COR-L47 (cell line): ENCODE measurements around the gene NIN.
"Not testable (repeated sequence)": the region's sequence is repeated elsewhere in the genome, so short reads cannot be mapped to it uniquely, and the experiment has no call there.

Experiments used
- DNase-seq: peaks from one replicate; lab custom pipeline; 2025; lab: John Stamatoyannopoulos, UW

Gene NIN

DNA sequence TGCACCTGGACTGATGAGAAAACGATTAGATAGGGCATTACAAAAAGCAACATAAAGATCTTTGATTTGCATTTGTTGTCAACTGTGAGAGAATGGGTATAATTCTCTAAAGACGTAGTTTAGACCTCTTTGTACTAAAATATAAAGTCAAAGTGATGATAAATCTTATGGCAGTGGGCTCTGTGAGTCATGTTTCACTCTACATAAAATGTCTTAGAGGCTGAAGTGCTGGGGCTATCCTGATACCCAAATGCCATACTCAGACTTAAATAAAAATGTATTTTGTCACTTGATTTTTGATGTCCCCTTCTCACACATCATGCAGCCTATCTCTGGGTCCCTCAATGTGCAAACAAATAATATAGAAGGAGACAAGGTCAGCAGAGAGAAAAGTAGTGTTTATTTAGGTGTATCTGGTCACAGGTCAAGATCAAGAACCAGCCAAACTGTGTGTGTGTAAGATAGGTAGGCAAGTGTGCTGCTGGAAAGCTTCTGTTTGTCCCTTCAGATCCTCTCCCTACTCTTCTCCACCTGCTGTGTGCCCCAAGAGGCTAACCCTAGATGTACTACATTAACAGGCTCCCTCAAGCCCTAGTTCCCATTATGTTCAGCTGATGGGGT, 7.0 kb upstream of the NIN start:
- DNase-seq = no peak

GRCh38 chr14:50837271-50837670, 6.3 kb upstream of the NIN start:
- DNase-seq = no peak

DNA sequence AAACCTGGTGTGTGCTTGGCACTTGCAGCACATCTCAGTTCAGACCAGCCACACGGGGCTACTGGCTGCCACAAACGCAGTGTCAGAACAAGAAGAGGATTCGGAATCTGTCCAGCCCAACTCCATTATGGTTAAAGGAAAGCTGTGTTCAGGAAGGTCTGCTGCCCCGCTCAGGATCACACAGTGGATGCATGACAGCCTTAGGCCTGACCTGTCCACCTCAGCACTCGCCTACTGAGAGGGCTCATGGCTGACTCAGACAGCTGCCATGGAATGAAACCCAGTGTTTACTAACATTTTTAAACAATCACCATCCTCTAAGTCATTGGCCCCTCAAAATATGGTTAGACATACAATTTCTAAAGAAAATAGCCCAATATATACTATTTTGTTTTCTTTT, 5.6 kb upstream of the NIN start:
- no peak for DNase-seq

DNA sequence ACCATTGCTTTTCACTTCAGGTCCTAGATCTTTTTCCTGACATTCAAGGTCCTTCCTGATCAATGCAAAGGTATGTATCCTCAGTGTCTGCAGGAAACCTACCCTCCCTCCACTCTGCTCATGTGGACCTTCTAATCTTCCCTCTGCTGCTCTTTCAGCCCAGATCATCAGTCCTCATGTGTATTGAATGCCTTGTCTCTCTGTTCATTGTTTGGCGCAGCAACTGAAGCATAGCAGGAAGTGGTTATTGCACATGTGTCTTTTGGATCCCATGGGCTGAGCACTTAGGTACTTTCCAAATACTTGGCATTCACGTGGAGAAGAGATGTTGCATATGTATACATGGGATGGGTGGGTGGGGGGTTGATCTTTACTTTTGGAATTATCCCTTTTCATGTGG, 4.3 kb upstream of the NIN start:
- DNase-seq = no peak

GRCh38 chr14:50834802-50835276, 3.9 kb upstream of the NIN start:
- DNase-seq = no peak

DNA sequence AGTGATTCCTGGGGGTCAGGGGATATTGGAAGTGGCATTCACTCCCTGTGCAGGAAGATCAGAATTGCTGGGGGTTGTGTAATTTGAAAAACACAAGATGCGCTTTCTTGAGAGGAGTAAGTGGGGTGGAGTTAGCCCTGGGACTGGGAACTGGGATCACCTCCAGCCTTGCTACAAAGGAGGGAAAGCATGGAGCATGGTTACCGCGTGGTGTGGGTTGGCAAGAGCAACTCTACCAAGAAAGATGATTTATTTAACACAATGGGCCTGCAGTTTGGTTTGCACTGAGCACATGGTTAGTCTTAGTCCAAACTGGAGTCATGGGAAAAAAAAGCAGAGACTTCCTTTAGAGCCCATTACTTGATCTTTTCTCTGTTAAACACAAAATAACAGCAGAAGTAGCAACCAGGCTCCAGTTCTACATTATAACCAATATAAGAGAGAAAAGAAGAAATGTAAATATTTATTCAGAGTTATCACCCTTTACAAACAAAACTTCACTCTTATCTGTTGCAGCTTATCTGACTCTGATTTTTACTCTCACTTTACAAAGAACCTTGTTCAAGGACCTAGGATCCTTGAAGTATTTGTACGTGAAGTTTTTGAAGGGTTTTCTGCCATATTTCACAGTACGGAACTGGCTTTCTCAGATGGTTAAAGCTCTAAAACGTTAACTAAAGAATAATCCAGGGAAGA, 2.1 kb upstream of the NIN start:
- no peak for DNase-seq

DNA sequence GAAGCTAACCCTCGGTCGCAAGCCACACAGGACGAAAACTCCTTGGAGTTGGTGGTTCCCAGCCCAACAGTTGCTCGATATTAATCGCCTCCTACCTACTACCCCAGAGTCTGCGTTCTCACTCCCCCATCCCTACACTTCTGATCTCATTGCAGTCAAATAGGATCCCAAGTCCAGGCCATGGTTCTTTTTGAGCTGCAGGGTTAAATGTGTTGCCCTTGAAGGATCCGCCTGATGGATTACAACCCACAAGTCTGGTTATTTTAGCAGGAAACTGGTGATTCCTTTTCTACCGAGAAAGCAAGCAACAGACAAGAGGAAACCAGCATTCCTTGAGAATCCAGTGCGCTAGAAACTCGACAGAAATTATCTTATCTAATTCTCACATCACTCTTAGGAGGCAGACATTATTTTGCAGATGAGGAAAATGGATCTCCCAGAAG, 785 bp upstream of the NIN start:
- DNase-seq = no peak

DNA sequence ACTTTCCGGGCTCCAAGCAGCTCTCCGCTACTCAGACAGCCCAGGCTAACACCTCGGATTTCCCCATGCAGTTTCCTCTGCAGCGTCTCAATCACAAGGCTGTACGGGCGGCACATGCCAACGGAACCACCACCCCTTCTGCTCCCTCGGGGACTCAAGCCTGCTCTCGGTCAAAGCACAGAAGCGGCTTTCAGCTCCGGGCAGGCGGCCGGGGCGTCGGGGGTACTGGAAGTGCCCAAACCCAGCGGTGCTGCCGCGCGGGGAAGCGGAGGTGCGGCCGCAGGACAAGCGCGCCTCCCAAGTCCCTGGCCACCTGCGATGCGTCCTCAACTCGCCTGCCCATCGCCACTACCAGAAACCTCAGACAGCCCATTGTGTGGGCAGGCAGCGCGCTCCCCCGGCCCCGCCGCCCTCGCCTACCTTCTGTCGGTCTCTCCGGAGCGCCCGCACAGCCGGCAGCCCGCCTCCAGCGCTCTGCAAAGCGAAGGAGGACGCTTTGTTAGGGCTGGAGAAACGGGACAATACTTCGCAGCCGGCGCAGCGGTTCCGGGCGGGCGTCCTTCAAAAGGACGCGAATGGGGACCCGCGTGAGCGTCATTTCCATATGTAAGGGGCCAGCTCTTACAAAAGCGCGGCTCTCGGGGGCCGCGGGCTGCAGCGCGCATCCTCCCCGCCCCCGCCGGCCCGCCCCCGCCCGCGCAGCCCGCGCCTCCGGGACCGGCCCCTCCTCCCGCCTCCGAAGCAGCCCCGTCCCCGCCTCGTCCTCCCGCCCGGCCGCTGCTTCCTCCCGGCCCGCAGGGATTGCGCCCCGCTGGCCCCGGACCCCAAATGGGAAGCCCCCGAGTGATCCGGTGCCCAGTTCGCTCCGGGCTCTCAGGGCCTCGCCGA, 674 bp downstream of the NIN start:
- peak; percentile 32 for DNase-seq

GRCh38 chr14:50829489-50830043, 1.4 kb downstream of the NIN start:
- no peak for DNase-seq

GRCh38 chr14:50828721-50829488, 2.1 kb downstream of the NIN start:
- no peak for DNase-seq

GRCh38 chr14:50826681-50827080, 4.3 kb downstream of the NIN start:
- DNase-seq = no peak

DNA sequence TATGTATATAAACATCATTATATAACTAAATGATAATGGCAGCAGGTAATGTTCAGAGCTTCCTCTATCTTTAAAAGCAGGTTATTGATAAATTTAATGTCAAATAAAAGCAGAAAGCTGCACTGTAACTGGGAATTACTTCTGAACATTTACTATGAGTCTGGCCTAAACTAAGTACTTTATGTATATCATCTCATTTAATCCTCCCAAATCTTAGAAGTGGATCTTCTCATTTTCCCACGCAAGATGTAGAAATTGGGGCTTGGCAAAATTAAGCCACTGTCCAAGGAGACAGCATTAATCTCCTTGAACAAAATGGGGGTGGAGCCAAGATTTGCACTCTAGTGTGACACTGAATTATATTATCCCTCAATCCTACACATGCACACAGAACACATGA, 5.7 kb downstream of the NIN start:
- DNase-seq = no peak

DNA sequence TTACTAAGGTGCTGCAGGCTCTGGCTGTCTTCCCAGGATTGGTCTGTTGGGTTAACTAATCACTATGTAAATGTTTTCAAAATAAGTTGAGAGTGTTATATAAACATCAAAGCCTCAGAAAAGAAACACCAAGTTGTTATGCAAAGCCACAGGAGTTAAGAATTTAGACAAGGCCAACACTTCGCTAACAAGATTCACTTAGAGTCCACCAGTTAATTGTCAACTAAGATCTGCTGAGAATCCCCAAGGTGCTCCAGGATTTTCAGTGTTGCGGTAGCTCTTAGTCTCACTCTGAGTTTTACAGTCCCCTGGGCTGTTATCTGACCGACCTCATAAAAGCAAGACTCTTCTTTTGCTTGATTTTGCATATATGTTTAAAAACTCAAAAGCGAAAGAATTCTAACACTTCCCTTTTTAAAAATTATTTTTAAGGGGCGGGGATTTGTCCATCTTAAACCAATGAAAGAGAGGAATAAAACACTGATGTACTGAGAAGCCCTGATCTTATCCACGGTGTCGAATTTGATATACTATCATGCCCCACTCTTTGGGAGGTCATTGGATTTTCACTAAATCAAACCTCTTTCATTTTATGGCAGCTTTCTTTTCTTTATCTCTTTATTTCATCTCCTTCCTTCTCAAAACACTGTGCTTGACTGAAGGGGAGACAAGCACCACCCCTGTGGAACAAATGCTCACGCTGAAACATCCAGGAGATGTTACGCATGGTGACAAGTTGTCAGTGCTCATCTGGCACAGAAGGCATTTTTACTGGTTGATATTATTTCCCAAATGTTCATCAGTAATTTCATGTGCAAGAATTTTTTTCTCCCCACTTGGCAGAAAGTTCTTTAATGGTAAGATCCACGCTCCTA, 7.0 kb downstream of the NIN start:
- DNase-seq = peak; percentile 54

GRCh38 chr14:50823051-50823761, 7.8 kb downstream of the NIN start:
- DNase-seq = no peak

DNA sequence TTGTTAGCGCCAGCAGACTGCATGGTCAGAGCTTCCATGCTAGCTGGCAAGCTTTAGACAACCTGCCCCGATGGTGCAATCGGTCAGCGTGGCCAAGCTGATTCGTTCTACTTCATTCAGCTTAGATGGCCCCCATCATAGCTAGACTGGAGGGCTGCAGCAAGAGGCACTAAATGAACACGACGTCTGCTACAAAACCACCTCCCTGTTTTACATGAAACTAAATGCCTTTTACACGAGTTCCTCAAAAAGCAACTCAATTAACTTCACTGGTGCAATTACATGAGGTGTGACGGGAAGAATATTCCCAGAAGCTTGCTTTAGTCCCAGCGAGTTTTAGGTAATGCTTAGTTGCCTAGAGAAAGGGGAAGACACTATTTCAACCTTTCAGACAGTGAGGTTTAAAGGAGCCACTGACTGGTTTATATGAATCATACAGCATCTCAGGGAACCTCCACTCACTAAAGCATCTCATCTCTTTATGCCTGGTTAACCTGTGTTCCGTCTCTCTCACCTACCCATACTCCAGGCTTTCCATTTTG, 8.4 kb downstream of the NIN start:
- no peak for DNase-seq

- no peak for DNase-seq
Measured at GRCh38 chr14:50821510-50822464, 9.2 kb downstream of the NIN start.

DNA sequence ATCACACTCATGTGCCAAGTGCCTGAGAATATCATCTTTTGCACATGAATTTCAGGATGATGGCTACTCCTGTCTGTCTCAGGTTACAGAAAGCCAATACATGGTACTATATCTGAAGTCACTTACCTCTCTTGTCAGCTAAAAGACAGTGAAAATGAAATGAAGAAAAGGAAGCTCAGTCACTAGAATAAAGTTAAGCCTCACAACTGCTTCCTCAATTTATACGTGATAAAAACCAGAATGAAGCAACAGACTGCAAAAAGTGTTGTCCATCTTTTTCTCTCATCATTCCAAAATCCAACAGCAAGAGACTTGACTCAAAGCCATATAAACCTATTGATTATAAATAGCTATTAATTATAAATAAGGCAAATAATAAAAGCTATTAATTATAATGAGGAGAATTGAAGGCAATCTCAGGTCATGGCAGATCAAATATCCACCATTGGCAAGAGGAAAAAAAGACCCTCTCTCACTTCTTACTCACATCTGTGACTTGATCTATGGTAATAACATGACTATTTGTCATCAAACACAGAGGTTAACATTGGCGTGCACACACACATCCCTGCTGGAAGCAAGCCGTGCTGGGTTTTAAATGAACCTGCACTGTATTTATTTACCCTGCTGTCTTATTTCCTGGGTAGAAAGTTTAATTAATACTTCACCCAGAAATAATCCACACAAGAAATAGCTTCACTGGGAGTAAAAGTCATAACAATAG, 10.0 kb downstream of the NIN start:
- DNase-seq = no peak

DNA sequence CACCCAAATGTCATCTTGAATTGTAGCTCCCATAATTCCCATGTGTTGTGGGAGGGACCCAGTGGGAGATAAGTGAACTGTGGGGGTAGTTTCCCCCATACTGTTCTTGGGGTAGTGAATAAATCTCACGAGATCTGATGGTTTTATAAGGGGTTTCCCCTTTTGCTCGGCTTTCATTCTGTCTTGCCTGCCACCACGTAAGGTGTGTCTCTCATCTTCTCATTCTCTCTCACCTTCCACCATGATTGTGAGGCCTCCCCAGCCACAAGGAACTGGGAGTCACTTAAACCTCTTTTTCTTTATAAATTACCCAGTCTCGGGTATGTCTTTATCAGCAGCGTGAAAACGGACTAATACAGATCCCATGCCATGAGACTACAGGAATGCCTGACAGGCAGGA, 11.7 kb downstream of the NIN start:
- DNase-seq = not testable (repeated sequence)
